Fibroblast of lung (primary cell): ENCODE data around the gene PAM16. TPM values are rescaled to one million over a fixed set of nuclear protein-coding genes. Genes with fewer than 3 reads are reported as not detected.
"Not testable (repeated sequence)": the region's sequence is repeated elsewhere in the genome, so short reads cannot be mapped to it uniquely, and the experiment has no call there.

ENCODE experiments used
- DNase-seq, 2 donors: peaks; one replicate each; pipeline versions ENCODE4 v3.0.0 to v3.0.0-alpha.2; 2010; ENCODE audit warnings: low read depth in 2 of 2
- H2AFZ ChIP-seq: 2 replicates; pipeline ENCODE4 v1.5.1; 2012; ENCODE audit warnings: low read length, control low read depth, inconsistent platforms
- H3K27ac ChIP-seq: 2 replicates; pipeline ENCODE4 v1.5.1; 2011; ENCODE audit warnings: low read length, control low read depth; ENCODE audit not compliant: insufficient read depth
- H3K27me3 ChIP-seq: 2 replicates; pipeline ENCODE4 v1.5.1; 2011; ENCODE audit warnings: mild to moderate bottlenecking, low read length; ENCODE audit not compliant: control insufficient read depth, insufficient read depth
- H3K36me3 ChIP-seq: 2 replicates; pipeline ENCODE4 v1.5.1; 2011; ENCODE audit warnings: low read length; ENCODE audit not compliant: control insufficient read depth, insufficient read depth
- H3K4me1 ChIP-seq: 2 replicates; pipeline ENCODE4 v1.5.1; 2011; ENCODE audit warnings: low read length; ENCODE audit not compliant: control insufficient read depth, insufficient read depth; ENCODE audit errors: extremely low read depth
- H3K4me2 ChIP-seq: 2 replicates; pipeline ENCODE4 v1.5.1; 2011; ENCODE audit warnings: low read length, control low read depth; ENCODE audit not compliant: insufficient read depth; ENCODE audit errors: extremely low read depth
- H3K4me3 ChIP-seq, 4 experiments: fragments of 200-600 bp in 1 of 4; sonication (generic) in 1 of 4; replicated peaks in 1 of 4; 2 replicates each; pipeline ENCODE4 v1.5.1; 2011 to 2016; ENCODE audit warnings: low read length in 4 of 4, low read depth in 3 of 4, mild to moderate bottlenecking in 3 of 4, control low read depth in 2 of 4, inconsistent platforms in 1 of 4, mixed read lengths in 1 of 4; ENCODE audit not compliant: insufficient read depth in 1 of 4; ENCODE audit errors: control extremely low read depth in 1 of 4
- H3K79me2 ChIP-seq: 2 replicates; pipeline ENCODE4 v1.5.1; 2012; ENCODE audit warnings: mild to moderate bottlenecking, low read length, inconsistent platforms; ENCODE audit not compliant: control insufficient read depth, insufficient read depth
- H3K9ac ChIP-seq: 2 replicates; pipeline ENCODE4 v1.5.1; 2011; ENCODE audit warnings: mild to moderate bottlenecking, low read length, control low read depth; ENCODE audit not compliant: insufficient read depth
- H3K9me3 ChIP-seq: 2 replicates; pipeline ENCODE4 v1.5.1; 2012; ENCODE audit warnings: low read depth, low read length; ENCODE audit not compliant: control insufficient read depth, insufficient read depth
- H4K20me1 ChIP-seq: 2 replicates; pipeline ENCODE4 v1.5.1; 2011; ENCODE audit warnings: low read length; ENCODE audit not compliant: control insufficient read depth, insufficient read depth; ENCODE audit errors: extremely low read depth
- CTCF ChIP-seq, 2 donors: IDR thresholded peaks in 1 of 2; conservative IDR thresholded peaks in 1 of 2; 1 replicate in 1 of 2; 2 replicates in 1 of 2; pipeline ENCODE4 v1.5.1; 2011 to 2012; ENCODE audit warnings: low read length in 2 of 2, control low read depth in 1 of 2, inconsistent platforms in 1 of 2, low read depth in 1 of 2, mild to moderate bottlenecking in 1 of 2
- EZH2 ChIP-seq: IDR thresholded peaks from 2 replicates; pipeline ENCODE4 v1.5.1; 2012; ENCODE audit warnings: low read length, control low read depth, mild to moderate bottlenecking; ENCODE audit errors: missing control alignments
- polyA plus RNA-seq, 2 donors: library from polyadenylated mRNA; depleted of rRNA in 1 of 2; stranded (reverse) in 1 of 2; unstranded in 1 of 2; fragments of >200 nt; gene quantifications; 2 replicates each; pipeline ENCODE4 v1.2.1, GENCODE V29; 2011 to 2012; ENCODE audit warnings: missing spikeins in 1 of 2
- total RNA-seq: library from RNA; depleted of rRNA; stranded (reverse); fragments of >200 nt; gene quantifications from 2 replicates; pipeline ENCODE4 v1.2.1, GENCODE V29; 2014

PAM16 gene
- total and polyA plus RNA-seq, 2 donors (not counting 1 experiment from before 2014, with no cell fraction given) = 14.8 to 34.3 TPM

GRCh38 chr16:4395055-4395726, 44.1 kb upstream of the PAM16 start:
- no peak overlapping the region for H3K9ac ChIP-seq
- no peaks in the 10 kb centered on the region for H3K9me3 ChIP-seq
- H3K4me3 ChIP-seq = no peak overlapping the region
- H3K79me2 ChIP-seq = no peaks in the 10 kb centered on the region
- peaks cover 7% of the 10 kb centered on the region for H3K36me3 ChIP-seq
- no peak overlapping the region for H3K4me2 ChIP-seq
- DNase-seq = no peak
- H2AFZ ChIP-seq = no peak overlapping the region
- no peaks in the 10 kb centered on the region for H4K20me1 ChIP-seq
- no peak overlapping the region for H3K27ac ChIP-seq
- TF ChIP-seq CTCF (conservative IDR thresholded peaks at IDR 0.05 in 1 of 2, IDR thresholded peaks at IDR 0.05 in 1 of 2; ENCODE audit: low read depth in 1 of 2, low read length in 2 of 2) (no peak), EZH2 (no peak)
- H3K4me1 ChIP-seq = peaks cover 22% of the 10 kb centered on the region
- H3K27me3 ChIP-seq = no peaks in the 10 kb centered on the region

GRCh38 chr16:4393850-4394249, 42.7 kb upstream of the PAM16 start:
- not testable (repeated sequence) for DNase-seq, H3K4me3 ChIP-seq, H2AFZ ChIP-seq, H3K79me2 ChIP-seq, H3K9ac ChIP-seq, H3K27ac ChIP-seq, H3K36me3 ChIP-seq, H4K20me1 ChIP-seq, H3K4me2 ChIP-seq, H3K9me3 ChIP-seq, H3K27me3 ChIP-seq
- H3K4me1 ChIP-seq = peaks cover 35% of the 10 kb centered on the region

DNA sequence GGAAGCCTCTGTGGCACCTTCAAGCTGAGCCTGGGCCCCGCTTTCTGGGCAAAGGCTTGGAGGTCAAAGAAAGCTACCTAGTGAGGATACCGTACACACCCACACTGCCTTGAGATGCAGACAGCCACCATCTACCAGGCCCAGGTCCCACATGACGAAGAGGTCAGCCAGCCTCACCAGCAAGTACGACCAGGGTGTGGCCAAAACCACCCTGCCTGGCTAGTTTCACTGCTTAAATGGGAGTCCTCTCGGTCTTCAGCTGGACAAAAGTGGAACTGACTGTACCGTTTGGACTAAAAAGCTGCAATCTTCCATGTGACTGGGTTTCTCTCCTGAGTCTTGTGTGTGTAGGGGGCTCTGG, 42.1 kb upstream of the PAM16 start:
- no peaks in the 10 kb centered on the region for H3K9me3 ChIP-seq
- no peak overlapping the region for H3K4me2 ChIP-seq
- H2AFZ ChIP-seq = no peak overlapping the region
- no peak overlapping the region for H3K9ac ChIP-seq
- TF ChIP-seq EZH2 = no peak
- TF ChIP-seq CTCF (conservative IDR thresholded peaks at IDR 0.05 in 1 of 2, IDR thresholded peaks at IDR 0.05 in 1 of 2; ENCODE audit: low read depth in 1 of 2, low read length in 2 of 2) = no peak
- H3K4me3 ChIP-seq = no peak overlapping the region
- peak overlapping the region; percentile 78 for H3K27ac ChIP-seq
- peaks cover 41% of the 10 kb centered on the region for H3K4me1 ChIP-seq
- H3K27me3 ChIP-seq = no peaks in the 10 kb centered on the region
- DNase-seq = peak in 1 of 2 donors; percentile 54
- H3K79me2 ChIP-seq = no peaks in the 10 kb centered on the region
- no peaks in the 10 kb centered on the region for H4K20me1 ChIP-seq
- H3K36me3 ChIP-seq = peaks cover 7% of the 10 kb centered on the region
